Endothelial cell of umbilical vein (primary cell): ENCODE results near the gene HCFC1. TPM values are rescaled to one million over a fixed set of nuclear protein-coding genes. Genes with fewer than 3 reads are reported as not detected.

Experiments
- BruUV-seq: library from RNA; stranded (reverse); fragments of 400-500 nt; replicated peaks from 2 replicates; lab custom pipeline; 2021; lab: Mats Ljungman, UMichigan
- CTCF ChIA-PET: fragments of 300-600, 350-600 bp; sonication (Branson Sonifier 250); formaldehyde crosslinking; loops from one replicate; lab custom pipeline; 2021; ENCODE audit warnings: antibody characterized with exemption, inconsistent platforms; lab: Charles Lee
- POLR2A ChIA-PET: fragments of 300-600, 350-600 bp; sonication (Branson Sonifier 250); formaldehyde crosslinking; loops from one replicate; lab custom pipeline; 2021; ENCODE audit warnings: antibody characterized with exemption, inconsistent platforms; lab: Charles Lee
- DNase-seq: peaks from one replicate; pipeline ENCODE4 v3.0.0-alpha.2; 2011; ENCODE audit warnings: low read depth, low spot score
- FAIRE-seq: peaks from 2 replicates; lab custom pipeline; 2011; peaks lifted over from hg19 to GRCh38; lab: Jason Lieb, UNC
- H2AFZ ChIP-seq: 2 replicates; pipeline ENCODE4 v1.6.0; 2012; ENCODE audit warnings: low read depth, low read length, control low read depth, inconsistent platforms
- H3K27ac ChIP-seq: 2 replicates; pipeline ENCODE4 v1.5.1; 2011; ENCODE audit warnings: low read depth, mild to moderate bottlenecking, control low read depth, low read length, moderate library complexity; ENCODE audit not compliant: insufficient read depth
- H3K27me3 ChIP-seq, 2 experiments: 2 replicates each; pipeline versions ENCODE4 v1.6.0 to v1.6.1; 2011; ENCODE audit warnings: low read length in 2 of 2, mixed read lengths in 1 of 2; ENCODE audit not compliant: control insufficient read depth in 2 of 2, insufficient read depth in 2 of 2
- H3K36me3 ChIP-seq, 2 experiments: 2 replicates in 1 of 2; 3 replicates in 1 of 2; pipeline ENCODE4 v1.5.1; 2011; ENCODE audit warnings: low read length in 2 of 2, mild to moderate bottlenecking in 1 of 2, moderate library complexity in 1 of 2; ENCODE audit not compliant: control insufficient read depth in 2 of 2, insufficient read depth in 2 of 2; ENCODE audit errors: extremely low read depth in 1 of 2
- H3K4me1 ChIP-seq: 3 replicates; pipeline ENCODE4 v1.5.1; 2011; ENCODE audit warnings: mild to moderate bottlenecking, low read length; ENCODE audit not compliant: control insufficient read depth, insufficient read depth; ENCODE audit errors: extremely low read depth
- H3K4me2 ChIP-seq: 2 replicates; pipeline ENCODE4 v1.6.1; 2011; ENCODE audit warnings: low read length, control low read depth, mixed read lengths; ENCODE audit not compliant: insufficient read depth
- H3K4me3 ChIP-seq, 3 experiments: fragments of 200-600 bp in 1 of 3; sonication (generic), shearing (Covaris generic) in 1 of 3; replicated peaks in 1 of 3; 2 replicates each; pipeline ENCODE4 v1.5.1; 2011 to 2016; ENCODE audit warnings: control low read depth in 3 of 3, low read length in 3 of 3, mild to moderate bottlenecking in 2 of 3, inconsistent platforms in 1 of 3, low read depth in 1 of 3, moderate library complexity in 1 of 3; ENCODE audit not compliant: insufficient read depth in 1 of 3
- H3K79me2 ChIP-seq: 2 replicates; pipeline ENCODE4 v1.6.0; 2012; ENCODE audit warnings: low read length, inconsistent platforms; ENCODE audit not compliant: control insufficient read depth, insufficient read depth
- H3K9ac ChIP-seq: replicated peaks from 2 replicates; pipeline ENCODE3; 2011; ENCODE audit warnings: low read length, control low read depth; ENCODE audit not compliant: insufficient read depth; ENCODE audit errors: extremely low read depth
- H3K9me1 ChIP-seq: replicated peaks from 3 replicates; pipeline ENCODE4 v1.6.0; 2011; ENCODE audit warnings: mild to moderate bottlenecking, low read length; ENCODE audit not compliant: control insufficient read depth, insufficient read depth; ENCODE audit errors: extremely low read depth
- H3K9me3 ChIP-seq: replicated peaks from 2 replicates; pipeline ENCODE4 v1.5.1; 2012; ENCODE audit warnings: low read length, inconsistent platforms; ENCODE audit not compliant: control insufficient read depth, insufficient read depth
- H4K20me1 ChIP-seq: replicated peaks from 2 replicates; pipeline ENCODE3; 2011; ENCODE audit warnings: mild to moderate bottlenecking, low read length; ENCODE audit not compliant: control insufficient read depth, insufficient read depth; ENCODE audit errors: extremely low read depth
- EZH2 ChIP-seq: IDR thresholded peaks from 2 replicates; pipeline ENCODE4 v1.6.1; 2012; ENCODE audit warnings: borderline replicate concordance, low read depth, mild to moderate bottlenecking, moderate library complexity, low read length, inconsistent platforms; ENCODE audit not compliant: severe bottlenecking
- FOS ChIP-seq: IDR thresholded peaks from 2 replicates; pipeline ENCODE4 v1.6.1; 2011; ENCODE audit warnings: mild to moderate bottlenecking, low read length, moderate library complexity, borderline replicate concordance; ENCODE audit not compliant: insufficient read depth
- GATA2 ChIP-seq: IDR thresholded peaks from 2 replicates; pipeline ENCODE4 v1.7.0; 2011; ENCODE audit warnings: low read depth, mild to moderate bottlenecking, moderate library complexity, mixed read lengths, low read length; ENCODE audit not compliant: insufficient read length, insufficient read depth
- JUN ChIP-seq: IDR thresholded peaks from 2 replicates; pipeline ENCODE4 v1.6.1; 2011; ENCODE audit warnings: borderline replicate concordance, low read depth; ENCODE audit not compliant: insufficient read length, insufficient read depth
- MAX ChIP-seq: IDR thresholded peaks from 2 replicates; pipeline ENCODE4 v1.6.1; 2011; ENCODE audit not compliant: insufficient read depth, insufficient read length
- MYC ChIP-seq: IDR thresholded peaks from one replicate; pipeline ENCODE4 v1.6.1; 2011; ENCODE audit warnings: mild to moderate bottlenecking, low read depth, low read length
- POLR2A ChIP-seq: IDR thresholded peaks from 2 replicates; pipeline ENCODE4 v1.6.1; 2012; ENCODE audit warnings: low read depth, mild to moderate bottlenecking, control low read depth, low read length
- POLR2AphosphoS5 ChIP-seq: IDR thresholded peaks from 2 replicates; pipeline ENCODE4 v1.6.1; 2012; ENCODE audit warnings: low read depth, mild to moderate bottlenecking, control low read depth, low read length, moderate library complexity; ENCODE audit not compliant: insufficient read depth
- dilution Hi-C: fragments of 300-500 bp; cut with MboI; formaldehyde crosslinking; loops from one replicate; pipeline ENCODE4 v1.15.0; 2019; ENCODE audit warnings: low sequenced_read_pairs; ENCODE audit not compliant: extremely low pct_ligation_motif_present
- intact Hi-C: fragments of 100-400 bp; cut with micrococcal nuclease; formaldehyde crosslinking; loops from one replicate; pipeline ENCODE4 v1.10.0; 2022
- polyA plus RNA-seq, 4 experiments: library from polyadenylated mRNA; depleted of rRNA in 3 of 4; stranded (reverse) in 3 of 4; unstranded in 1 of 4; fragments of >200 nt; gene quantifications; 2 replicates each; pipeline versions ENCODE4 v1.2.1 to v1.2.3, GENCODE V29; 2011 to 2012; ENCODE audit warnings: missing spikeins in 1 of 4
- total RNA-seq: library from RNA; stranded (reverse); gene quantifications from 2 replicates; pipeline ENCODE4 v1.2.3, GENCODE V29; 2021
- TF ChIP-seq, protein P1 (sequence below), 2 donors: IDR thresholded peaks; 1 replicate in 1 of 2; 2 replicates in 1 of 2; pipeline ENCODE4 v1.5.1; 2011; ENCODE audit warnings: low read length in 2 of 2, mild to moderate bottlenecking in 2 of 2, moderate library complexity in 2 of 2, control low read depth in 1 of 2, inconsistent platforms in 1 of 2, low read depth in 1 of 2; ENCODE audit not compliant: insufficient read depth in 1 of 2; ENCODE audit errors: extremely low read depth in 1 of 2

HCFC1 gene
- total and polyA plus RNA-seq, 2 donors (not counting 3 experiments of a cell fraction or from before 2014, with no cell fraction given): 15.9 to 85.9 TPM

DNA sequence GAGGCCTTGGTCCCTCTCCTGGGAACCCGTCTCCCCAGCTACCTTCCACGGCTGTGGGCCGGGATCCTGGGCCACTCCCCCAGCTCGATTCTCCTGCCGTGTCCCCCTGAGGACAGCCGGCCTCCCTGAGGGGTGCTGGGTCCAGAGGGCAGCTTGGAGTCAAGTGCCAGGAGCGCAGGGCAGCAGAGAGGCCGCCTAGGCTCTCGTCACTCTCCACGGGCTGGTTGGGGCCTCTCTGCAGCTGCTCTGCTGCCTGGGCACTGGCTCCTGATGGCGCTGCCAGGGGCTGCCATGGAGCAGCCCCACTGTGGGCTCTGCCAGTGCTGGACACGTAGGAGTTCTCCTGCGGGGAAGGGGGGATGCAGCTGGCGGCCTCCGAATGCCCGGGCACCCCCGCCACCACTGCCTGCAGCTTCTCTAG is 41.4 kb upstream of the HCFC1 start:
- no peaks in the 10 kb centered on the region for H3K9me3 ChIP-seq
- no peak overlapping the region for H3K4me3 ChIP-seq
- dilution Hi-C loops: no loop called here
- H3K9ac ChIP-seq: no peak overlapping the region
- TF ChIP-seq POLR2AphosphoS5 (no peak), MYC (no peak)
- peaks cover 0 to 16% of the 10 kb centered on the region in 2 experiments for H3K36me3 ChIP-seq
- peaks cover 9% of the 10 kb centered on the region for H3K4me1 ChIP-seq
- FAIRE-seq (no peak), DNase-seq (no peak)
- H3K79me2 ChIP-seq: peaks cover 15% of the 10 kb centered on the region
- ChIA-PET CTCF (interaction anchor here (0.8 to 2.6 kb wide), 24 partner anchors 8 to 514 kb away, joined by 3 to 39 read pairs (median 5); no protein-coding TSS in a partner anchor), POLR2A (no interaction called here)
- no TSS peak for BruUV-seq
- no peaks in the 10 kb centered on the region for H4K20me1 ChIP-seq
- no peaks in the 10 kb centered on the region for H3K27me3 ChIP-seq
- no peaks in the 10 kb centered on the region for H3K9me1 ChIP-seq
- no peak overlapping the region for H2AFZ ChIP-seq
- H3K27ac ChIP-seq: no peak overlapping the region
- H3K4me2 ChIP-seq: no peak overlapping the region
- intact Hi-C loops: loop anchor here (1.0 kb wide), 1 partner anchor 38 kb away; no protein-coding TSS in a partner anchor

GRCh38 chrX:154012336-154012991 is 40.8 kb upstream of the HCFC1 start:
- Histone ChIP-seq H2AFZ (no peak overlapping the region), H3K4me3 (no peak overlapping the region), H3K27me3 (no peaks in the 10 kb centered on the region), H3K4me1 (peaks cover 6% of the 10 kb centered on the region), H3K9me1 (no peaks in the 10 kb centered on the region), H3K79me2 (peaks cover 11% of the 10 kb centered on the region), H3K36me3 (peaks cover 0 to 14% of the 10 kb centered on the region in 2 experiments), H3K9ac (no peak overlapping the region), H4K20me1 (no peaks in the 10 kb centered on the region), H3K27ac (no peak overlapping the region), H3K4me2 (no peak overlapping the region), H3K9me3 (no peaks in the 10 kb centered on the region)
- intact Hi-C loops (no loop called here), dilution Hi-C loops (no loop called here)
- FAIRE-seq: no peak
- CTCF ChIA-PET: interaction anchor here (0.8 to 2.6 kb wide), 19 partner anchors 8 to 515 kb away, joined by 3 to 39 read pairs (median 5); no protein-coding TSS in a partner anchor
- BruUV-seq: no TSS peak
- no peak for TF ChIP-seq EZH2
- TF ChIP-seq POLR2A: no peak
- TF ChIP-seq, protein P1, sequence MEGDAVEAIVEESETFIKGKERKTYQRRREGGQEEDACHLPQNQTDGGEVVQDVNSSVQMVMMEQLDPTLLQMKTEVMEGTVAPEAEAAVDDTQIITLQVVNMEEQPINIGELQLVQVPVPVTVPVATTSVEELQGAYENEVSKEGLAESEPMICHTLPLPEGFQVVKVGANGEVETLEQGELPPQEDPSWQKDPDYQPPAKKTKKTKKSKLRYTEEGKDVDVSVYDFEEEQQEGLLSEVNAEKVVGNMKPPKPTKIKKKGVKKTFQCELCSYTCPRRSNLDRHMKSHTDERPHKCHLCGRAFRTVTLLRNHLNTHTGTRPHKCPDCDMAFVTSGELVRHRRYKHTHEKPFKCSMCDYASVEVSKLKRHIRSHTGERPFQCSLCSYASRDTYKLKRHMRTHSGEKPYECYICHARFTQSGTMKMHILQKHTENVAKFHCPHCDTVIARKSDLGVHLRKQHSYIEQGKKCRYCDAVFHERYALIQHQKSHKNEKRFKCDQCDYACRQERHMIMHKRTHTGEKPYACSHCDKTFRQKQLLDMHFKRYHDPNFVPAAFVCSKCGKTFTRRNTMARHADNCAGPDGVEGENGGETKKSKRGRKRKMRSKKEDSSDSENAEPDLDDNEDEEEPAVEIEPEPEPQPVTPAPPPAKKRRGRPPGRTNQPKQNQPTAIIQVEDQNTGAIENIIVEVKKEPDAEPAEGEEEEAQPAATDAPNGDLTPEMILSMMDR (IDR thresholded peaks at IDR 0.05; ENCODE audit: extremely low read depth in 1 of 2, insufficient read depth in 1 of 2, low read depth in 1 of 2, low read length in 2 of 2): no peak
- no peak for TF ChIP-seq GATA2
- no peak for TF ChIP-seq MYC
- no peak for TF ChIP-seq FOS
- TF ChIP-seq MAX: no peak
- no peak for TF ChIP-seq JUN
- TF ChIP-seq POLR2AphosphoS5: no peak
- DNase-seq: no peak
- POLR2A ChIA-PET: no interaction called here
